Stimulated activated CD4-positive, alpha-beta T cell treated with anti-CD3 and anti-CD28 coated beads, Interleukin-15, amount 100 ng/mL, for 1 hour (primary cell): ENCODE data around the gene RPS6KA2.

Experiments used
- DNase-seq, 2 donors: peaks; one replicate each; pipeline ENCODE4 v3.0.0-alpha.2; 2020; ENCODE audit warnings: low read depth in 1 of 2, low spot score in 1 of 2

Gene RPS6KA2

DNA sequence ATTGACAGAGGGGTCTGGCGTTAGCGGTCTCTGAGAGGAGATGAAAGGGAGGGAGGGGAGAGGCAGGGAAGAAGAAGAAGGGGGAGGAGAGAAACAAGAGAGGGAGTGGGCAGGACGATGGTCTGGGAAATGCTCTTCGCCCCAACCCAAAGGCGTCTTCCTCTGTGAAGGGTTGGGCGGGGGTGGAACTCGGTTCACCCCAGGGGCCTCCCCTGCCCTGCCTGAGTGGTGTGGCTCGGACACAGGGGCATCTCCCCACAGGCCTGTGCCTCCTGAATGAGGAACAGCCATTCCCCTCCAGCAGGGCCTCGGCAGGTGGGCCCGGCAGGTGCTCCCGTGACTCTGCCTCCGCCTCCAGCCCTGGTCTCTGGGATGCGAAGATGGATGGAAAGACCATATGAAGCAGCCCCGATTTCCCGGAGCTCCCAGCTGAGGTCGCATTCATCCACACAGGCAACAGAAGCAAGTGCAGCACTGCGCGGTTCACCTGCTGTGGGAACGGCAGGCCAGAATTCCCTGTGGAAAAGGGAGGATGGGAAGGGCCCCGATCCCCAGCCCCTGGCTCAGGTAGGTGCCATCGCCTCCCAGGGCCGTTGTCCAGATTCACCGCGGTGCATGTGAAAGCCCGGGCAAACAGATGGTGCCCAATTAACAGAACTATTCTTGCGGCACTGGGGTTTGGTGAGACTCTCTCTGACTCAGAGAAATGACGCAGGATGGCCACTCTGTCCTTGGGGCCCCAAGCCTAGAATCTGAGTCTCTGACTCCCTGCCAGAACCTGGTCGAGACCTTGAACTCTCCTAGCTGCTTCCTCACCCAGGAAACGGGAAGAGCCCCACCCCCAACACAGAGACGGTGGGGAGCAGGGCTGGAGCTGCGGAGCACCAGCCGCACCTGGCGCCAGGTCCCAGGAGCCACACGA is 29.4 kb upstream of the RPS6KA2 start:
- no peak for DNase-seq

DNA sequence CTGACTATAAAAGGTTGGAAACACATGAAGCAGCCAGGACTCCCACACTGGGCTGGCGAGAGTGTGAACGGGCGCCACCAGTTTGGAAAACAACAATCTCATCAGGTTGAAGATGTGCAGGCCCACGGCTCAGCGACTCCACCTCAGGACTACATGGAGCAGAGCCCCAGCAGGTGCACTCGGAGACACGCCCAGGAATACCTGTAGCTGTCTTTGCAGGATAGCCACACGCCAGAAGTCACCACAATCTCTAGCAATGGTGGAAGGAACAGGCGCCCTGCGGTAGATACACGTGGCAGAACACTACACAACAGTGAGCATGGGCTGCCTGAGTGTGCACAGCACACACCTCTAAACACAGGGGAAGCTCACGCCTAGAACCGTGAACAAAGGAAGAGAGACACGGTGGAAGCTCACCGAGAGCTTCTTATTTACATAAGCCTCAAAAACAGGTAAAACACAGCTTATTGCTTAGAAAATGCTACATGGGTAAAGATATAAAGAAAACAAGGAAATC is 28.7 kb upstream of the RPS6KA2 start:
- DNase-seq: no peak

DNA sequence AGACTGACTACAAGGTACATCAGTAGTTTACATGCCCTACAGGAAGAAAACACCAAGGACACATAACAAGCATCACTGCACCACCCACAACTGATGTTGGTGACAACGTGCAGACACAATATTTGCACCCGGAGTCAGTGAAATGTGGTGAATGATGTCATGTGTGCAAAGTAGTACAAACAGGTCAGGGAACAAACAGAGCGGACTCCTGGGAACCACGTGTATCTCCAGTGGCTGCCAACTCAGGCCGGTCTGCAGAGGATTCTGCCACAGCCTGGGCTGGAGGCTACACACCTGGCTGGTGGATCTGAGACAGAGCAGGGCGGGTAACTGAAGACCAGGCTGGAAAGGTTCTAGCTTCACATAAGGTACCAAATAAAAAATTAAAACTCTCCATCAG is 28.2 kb upstream of the RPS6KA2 start:
- no peak for DNase-seq

DNA sequence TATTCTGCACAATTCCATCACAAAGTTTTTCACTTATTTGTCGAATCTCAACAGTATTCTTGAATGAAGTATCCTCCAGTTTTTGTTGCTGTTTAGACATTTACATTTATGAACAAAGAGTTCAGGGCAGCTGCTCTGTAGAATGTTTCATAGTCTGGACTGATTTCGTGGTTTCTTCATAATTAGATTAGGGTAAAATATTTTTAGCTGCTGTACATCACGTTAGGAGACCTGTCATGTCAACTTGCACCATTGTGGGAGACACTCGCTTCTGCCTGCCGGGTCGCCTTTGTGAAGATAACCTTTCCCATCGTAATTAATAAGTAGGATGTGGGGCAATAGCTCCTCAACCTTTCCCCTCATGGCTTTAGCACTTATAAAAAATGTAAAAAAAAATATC is 27.5 kb upstream of the RPS6KA2 start:
- no peak for DNase-seq

DNA sequence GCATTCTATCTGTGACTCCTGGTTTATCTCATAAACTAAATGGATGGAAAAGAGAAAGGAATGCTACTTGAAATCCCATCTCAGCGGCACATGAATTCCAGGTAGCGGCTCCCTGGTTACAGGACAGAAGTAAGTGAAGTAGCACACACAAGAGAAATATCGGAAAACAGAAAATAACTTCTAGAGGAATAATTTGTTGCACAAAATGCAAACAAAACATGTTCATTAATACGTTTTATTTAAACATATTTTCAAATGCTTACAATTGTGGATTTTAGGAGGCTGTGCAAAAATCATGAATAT is 26.5 kb upstream of the RPS6KA2 start:
- DNase-seq: no peak

DNA sequence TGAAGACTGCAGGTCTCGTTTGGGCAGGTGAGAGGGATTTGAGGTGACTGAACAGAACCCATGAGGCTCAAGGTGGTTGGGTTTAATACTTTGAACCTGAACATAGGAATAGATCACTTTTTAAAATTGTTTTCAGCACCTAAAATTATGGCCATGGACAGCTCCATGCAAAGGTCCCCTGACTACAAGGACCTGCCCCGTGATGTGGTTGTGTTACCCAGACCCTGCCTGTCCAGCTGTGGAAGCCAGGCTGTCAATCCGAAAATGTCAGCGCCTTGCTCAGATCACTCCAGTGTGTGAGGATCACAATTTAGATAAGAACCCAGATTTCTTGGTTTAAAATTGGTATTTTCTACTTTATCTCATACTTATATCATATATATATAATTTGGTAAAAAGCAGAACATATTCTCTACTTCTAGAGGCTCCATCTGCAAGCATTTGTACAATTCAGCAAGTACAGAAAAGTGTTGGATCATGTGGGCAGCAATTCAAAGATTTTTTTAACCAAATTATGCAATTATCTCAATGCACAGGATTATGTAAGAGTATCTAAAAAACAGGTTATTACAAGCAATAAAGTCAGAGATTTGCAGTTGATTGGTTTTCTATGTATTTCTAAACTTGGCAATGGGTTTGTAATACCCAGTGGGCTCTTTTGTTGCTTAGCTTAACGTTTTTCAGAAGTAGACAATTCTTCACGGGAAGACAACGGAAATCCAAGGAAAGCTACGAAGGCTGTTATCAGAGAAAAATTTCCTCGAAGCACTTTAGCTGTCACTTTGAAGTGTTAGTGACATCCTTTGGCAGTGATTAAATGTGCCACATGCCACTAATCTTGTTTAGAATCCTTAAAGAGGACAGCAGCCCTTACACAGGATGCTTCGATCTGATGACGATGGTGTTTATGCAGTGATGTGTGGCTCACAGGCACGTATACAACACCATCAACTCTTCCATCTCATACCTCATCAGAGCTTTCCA is 24.1 kb upstream of the RPS6KA2 start:
- no peak for DNase-seq

DNA sequence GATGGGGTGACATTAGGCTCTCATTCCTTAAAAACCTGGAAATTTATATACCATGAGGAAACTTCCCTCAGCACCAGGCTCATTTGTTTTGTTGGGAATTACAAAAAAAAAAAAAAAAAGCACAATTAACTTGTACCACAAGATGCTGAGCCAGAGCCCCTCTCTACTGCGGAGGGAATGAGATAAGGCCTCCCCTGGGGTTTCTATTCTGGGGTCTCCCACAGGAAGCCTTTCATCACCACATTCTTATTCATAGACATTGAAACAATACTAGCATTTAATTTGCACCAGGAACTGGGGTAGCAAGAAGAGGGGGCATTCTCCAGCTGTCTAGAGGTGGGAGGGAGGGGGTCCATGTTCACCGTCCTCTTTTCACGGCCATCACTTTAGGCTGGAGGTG is 23.0 kb upstream of the RPS6KA2 start:
- no peak for DNase-seq

DNA sequence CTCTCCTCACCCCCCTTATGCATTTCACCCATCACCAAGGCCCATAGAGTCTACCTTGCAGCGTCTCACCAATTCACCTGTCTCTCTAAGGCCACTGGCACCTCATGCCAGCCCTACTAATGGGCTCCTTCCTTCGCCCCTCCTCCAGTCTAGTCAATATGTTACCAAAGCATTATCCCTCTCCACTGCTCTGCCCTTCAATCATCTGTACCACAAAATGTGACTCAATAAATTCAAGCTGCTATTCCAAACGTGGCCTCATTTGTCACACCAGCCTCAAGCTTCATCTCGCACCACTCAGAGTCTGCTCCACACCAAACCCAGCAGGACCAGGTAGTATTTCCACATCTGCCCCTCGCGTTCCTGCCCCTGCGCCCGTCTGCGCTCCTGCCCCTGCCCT is 21.8 kb upstream of the RPS6KA2 start:
- DNase-seq: no peak

DNA sequence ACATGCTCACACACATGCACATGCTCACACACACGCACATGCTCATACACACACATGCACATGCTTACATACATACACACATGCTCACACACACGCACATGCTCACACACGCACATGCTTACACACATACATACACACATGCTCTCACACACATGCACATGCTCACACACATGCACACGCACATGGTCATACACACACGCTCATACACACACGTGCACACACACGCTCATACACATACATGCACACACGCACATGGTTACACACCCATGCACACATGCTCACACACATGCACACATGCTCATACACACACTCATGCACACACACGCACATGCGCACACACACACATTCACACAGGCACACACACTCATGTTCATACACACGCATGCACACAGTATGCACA is 20.8 kb upstream of the RPS6KA2 start:
- no peak for DNase-seq

DNA sequence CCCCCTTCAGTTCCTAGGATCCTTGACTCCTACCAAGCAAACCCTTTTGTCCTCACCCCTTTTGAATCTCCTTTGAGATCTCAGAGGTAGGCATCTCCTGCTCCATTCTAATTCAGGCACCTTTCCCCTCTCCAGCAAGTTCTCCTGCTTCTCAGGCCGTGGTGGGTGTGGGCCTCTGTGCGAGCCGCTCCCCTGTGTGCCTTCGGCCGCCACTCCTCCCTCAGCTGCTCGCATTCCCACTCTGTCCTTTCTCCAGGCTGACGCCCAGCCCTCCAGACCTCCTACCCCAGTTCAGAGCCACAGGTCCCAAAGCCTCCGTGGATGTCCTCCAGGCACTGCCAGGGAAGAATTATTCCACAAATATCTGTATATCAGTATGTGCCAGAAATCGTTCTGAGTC is 19.7 kb upstream of the RPS6KA2 start:
- no peak for DNase-seq

DNA sequence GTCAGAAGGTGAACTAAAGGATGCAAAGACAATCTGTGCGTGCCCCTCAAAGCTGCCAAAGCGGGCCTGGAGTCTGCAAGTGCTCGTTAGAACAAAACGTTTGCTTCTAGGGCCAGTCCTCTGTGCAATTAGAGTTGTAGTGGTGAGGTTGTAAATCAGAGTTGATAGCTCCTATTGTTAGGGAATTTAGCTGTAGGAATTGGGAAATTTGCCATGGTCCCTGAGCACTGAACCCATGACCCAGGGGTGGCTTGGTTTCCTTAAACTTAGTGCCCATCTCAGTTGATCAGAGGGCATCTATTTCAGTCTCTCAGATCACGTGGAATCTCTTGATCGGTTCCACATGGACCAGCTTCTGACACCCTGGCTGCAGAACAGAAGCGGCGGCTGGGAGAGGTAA is 18.8 kb upstream of the RPS6KA2 start:
- no peak for DNase-seq

DNA sequence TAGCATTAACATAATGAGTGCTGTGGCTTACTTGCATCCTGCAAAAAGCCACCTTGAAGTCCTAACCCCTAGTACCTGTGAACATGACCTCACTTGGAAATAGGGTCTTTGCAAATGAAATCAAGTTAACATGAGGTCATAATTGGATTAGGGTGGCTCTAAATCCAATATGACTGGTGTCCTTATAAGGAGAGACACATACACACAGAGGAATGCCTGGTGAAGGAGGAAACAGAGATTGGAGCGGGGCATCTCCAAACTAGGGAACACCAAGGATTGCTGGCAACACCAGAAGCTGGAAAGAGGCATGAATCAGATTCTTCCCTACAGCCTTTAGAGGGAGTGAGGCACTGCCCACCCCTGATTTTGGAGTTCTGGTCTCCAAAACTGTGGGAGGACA is 17.6 kb upstream of the RPS6KA2 start:
- DNase-seq: no peak

DNA sequence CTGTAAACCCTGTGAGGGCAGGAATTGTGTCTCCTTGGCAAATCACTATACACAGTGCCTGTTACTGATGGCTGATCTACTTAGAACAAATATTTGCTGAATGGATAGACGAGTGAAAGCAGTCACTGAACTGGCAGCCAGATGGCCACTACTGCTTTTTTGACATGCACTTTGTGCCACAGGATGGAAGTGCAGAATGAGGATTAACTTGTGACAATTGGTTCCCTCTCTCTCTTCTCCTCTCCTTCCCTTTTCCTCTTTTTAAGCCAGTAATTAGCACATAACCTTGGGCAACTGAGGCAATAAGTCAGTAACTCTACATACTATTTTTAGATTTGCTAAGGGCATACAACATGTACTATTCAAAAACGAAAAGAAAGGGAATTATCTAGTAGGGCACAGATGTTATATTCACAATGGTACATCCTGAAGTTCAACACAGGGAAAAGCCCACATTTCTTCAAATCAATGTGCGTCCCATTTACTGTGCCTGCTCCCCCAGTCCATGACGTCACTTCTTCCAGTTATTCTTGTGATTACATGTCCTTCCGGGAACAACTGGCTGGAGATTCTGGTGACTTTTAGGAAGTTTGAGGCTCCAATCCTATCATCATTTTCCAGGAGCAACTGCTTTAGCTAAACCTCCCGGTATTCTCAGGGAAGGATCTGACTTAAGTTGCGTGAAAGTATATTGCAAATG is 17.0 kb upstream of the RPS6KA2 start:
- DNase-seq: no peak

DNA sequence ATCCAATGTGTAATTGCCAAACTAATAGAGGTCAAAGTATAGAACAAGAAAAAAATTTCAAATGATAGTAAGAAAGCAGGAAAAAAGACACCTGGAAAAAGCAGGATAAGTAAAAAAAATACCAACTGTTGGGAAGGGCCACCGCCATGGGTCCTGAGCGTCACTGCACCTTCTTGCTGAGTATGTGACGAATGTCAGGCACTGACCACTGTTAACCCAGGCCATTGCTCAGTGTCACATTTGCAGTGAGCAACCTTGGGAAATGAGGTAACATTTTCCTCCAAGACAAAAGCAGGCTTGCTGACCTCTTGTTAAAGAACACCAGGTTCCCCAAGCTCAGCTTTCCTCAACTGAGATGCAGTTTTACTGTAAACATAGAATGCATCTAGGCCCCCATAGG is 15.6 kb upstream of the RPS6KA2 start:
- no peak for DNase-seq

DNA sequence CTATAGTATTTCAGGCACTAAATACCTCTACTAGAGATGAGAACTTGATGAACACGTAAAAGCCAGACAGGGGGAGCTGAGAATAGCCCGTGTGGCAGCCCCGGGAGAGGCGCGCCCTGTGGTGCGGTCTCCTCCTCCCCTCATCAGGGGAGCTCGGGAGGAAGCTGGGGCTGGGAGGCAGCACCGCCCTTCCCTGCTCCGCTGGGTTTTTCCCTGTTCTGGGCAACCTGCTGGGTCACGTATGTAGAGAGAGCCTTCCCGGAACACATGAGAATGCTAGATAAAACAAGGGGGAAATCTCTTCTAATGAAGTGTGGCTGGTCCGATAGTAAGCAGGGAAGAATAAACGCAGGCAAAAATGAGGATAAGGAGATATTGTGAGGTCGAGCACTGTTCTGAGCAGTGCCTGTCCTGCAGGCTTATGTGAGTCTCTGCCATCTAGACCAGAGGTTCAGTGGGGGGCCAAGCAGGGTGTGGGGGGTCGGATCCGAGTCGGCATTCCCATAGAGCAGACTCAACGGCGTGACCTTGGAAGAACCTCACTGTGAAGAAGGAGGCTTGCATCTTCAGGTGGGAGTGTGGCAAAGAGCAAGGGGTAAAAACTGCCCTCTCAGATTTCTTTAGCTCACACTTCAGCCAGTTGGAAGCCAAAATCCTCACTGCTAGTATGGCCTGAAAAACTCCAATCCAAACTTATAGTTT is 13.4 kb upstream of the RPS6KA2 start:
- DNase-seq: no peak

DNA sequence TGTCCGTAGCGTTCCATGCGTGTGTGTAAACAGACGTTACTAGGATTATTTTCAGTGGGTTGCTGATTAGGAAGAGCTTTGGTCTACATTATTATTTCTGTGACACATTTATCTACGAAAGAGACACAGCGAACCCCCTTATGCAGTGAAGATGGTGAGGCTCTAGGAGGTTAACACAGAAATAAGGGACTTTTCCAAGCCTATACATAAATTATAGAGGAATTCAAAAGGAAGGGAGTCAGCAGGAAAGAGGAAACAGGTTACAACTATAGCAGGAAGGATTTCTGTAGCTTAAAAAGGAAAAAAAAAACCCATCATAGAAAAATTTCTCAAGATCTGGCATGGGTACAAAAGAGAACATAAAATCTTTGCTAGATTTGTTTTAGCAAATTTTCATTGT is 12.9 kb upstream of the RPS6KA2 start:
- no peak for DNase-seq

DNA sequence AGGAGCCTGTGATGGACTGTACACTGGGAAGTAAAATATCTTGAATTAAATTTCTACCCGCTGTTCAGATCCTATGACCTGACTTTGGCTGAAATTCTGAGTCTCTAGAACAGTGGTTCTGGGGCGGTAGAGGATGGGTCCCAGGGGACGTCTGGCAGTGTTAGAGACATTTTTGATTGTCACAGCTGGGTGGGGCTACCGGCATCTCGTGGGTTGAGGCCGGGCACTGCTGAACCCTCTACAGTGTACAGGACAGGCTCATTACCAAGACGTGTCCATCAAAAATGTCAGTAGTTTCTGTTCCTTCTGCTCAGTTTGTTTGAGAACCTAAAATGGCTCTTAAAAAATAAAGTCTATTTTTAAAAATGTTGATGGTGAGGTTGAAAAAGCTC is 11.5 kb upstream of the RPS6KA2 start:
- DNase-seq: no peak

DNA sequence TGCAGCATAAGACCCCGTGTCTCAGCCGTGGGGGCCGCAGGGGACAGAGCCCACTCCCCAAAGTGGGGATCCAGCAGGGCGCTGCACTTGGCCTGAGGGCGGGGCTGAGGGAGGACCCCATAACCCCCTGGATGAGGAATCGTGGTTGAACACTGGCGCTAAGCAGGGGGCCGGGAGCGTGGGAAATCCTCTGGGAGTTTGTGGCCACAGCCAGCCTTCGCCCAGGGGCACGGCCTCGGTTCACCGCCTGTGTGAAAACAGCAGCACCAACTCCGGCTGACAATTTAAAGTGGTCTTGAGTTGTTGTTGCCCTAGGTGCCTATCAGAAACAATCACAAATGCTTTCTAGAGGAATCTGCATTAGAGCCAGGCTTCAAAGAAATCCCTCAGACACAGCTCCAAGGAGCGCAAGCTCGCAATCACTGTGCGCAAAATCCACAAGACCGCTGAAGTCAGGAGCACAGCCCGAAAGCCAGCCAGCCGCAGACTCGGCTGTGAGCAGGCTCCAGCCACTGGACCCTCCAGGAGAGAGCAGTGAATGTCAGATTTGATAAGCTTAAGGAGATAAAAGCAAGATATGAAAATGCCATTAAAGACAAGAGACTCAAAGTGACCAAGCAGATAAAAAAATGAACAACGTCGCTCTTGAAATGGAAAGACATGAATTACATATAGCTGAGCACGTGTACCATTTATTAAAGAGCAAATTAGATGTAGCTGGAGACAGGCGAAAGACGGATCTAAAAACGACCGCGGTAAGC is 10.9 kb upstream of the RPS6KA2 start:
- DNase-seq: no peak

DNA sequence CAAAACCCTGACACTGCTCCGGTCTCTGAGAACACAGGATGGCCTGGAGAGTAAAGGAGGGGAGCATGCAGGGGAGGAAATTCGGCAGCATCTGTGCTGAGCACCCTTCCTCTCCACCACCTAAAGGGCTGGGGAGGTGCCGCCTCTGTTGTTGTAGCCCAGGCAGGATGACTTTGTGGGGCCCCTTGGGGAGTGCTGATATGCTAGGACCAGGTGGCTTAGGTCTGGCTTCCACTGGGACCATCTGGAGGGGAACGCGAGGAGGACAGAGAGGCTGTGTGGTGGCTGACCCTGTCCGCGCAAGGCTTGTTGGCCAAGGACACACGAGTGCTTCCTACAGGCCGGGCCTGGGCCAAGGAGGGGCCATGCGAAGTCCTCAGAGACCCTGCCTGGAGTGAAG is 9.9 kb upstream of the RPS6KA2 start:
- DNase-seq: no peak
